Chondrocyte (in vitro differentiated cells): Measurements from ENCODE around the gene TESK2. TPM values are rescaled to one million over a fixed set of nuclear protein-coding genes. Genes with fewer than 3 reads are reported as not detected.

Experiments
- DNase-seq: peaks from one replicate; pipeline ENCODE4 v3.0.0; 2021; ENCODE audit warnings: mixed read lengths, low spot score
- H3K27ac Mint-ChIP-seq: one replicate; pipeline ENCODE4 v1.8.0; 2021; ENCODE audit warnings: mild to moderate bottlenecking, moderate library complexity, mixed read lengths; ENCODE audit not compliant: unreplicated experiment
- H3K27me3 Mint-ChIP-seq: 2 replicates; pipeline ENCODE4 v1.8.0; 2021; ENCODE audit warnings: low read depth, mixed read lengths
- H3K36me3 Mint-ChIP-seq: 2 replicates; pipeline ENCODE4 v1.8.0; 2021; ENCODE audit warnings: low read depth, mixed read lengths
- H3K4me1 Mint-ChIP-seq: 2 replicates; pipeline ENCODE4 v1.8.0; 2021; ENCODE audit warnings: low read depth, mild to moderate bottlenecking, mixed read lengths
- H3K4me3 Mint-ChIP-seq: one replicate; pipeline ENCODE4 v1.8.0; 2021; ENCODE audit warnings: mild to moderate bottlenecking, moderate library complexity, mixed read lengths; ENCODE audit not compliant: unreplicated experiment
- H3K9me3 Mint-ChIP-seq: 2 replicates; pipeline ENCODE4 v1.8.0; 2021; ENCODE audit warnings: low read depth, mixed read lengths
- total RNA-seq: library from RNA; stranded (reverse); gene quantifications from 3 replicates; pipeline ENCODE4 v1.2.1, GENCODE V29; 2021
- TF ChIP-seq, protein P1 (sequence below): fragments of 200-600 bp; sonication (generic); IDR thresholded peaks from 2 replicates; pipeline ENCODE4 v1.5.0; 2021; ENCODE audit warnings: antibody characterized with exemption, mild to moderate bottlenecking, moderate library complexity

The TESK2 gene
- total RNA-seq, 1 donor from 2014 or later = 1.6 TPM

DNA sequence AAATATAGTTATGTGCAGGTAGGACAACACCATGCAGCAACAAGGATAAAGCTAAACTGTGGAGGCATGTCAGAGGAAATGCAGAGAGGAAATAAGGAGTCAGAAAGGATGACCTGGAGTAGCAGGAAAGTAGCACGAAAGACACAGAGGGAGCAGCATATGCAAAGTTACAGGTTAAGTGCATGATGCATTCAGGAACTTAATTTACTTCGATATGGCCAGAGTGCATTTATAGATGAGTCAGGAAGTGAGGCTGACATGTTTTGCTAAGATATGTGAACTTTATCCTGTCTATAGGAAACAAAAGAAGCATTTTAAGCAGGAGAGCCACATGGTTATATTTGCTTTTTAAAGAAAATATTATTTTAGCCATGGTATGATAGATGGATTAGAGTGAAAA is 135.3 kb downstream of the TESK2 start:
- no peak for DNase-seq
- Mint-ChIP-seq H3K27me3 (no peaks in the 10 kb centered on the region), H3K9me3 (no peaks in the 10 kb centered on the region), H3K4me3 (no peak overlapping the region), H3K36me3 (no peaks in the 10 kb centered on the region), H3K27ac (no peak overlapping the region), H3K4me1 (peaks cover 6% of the 10 kb centered on the region)
- TF ChIP-seq, protein P1, sequence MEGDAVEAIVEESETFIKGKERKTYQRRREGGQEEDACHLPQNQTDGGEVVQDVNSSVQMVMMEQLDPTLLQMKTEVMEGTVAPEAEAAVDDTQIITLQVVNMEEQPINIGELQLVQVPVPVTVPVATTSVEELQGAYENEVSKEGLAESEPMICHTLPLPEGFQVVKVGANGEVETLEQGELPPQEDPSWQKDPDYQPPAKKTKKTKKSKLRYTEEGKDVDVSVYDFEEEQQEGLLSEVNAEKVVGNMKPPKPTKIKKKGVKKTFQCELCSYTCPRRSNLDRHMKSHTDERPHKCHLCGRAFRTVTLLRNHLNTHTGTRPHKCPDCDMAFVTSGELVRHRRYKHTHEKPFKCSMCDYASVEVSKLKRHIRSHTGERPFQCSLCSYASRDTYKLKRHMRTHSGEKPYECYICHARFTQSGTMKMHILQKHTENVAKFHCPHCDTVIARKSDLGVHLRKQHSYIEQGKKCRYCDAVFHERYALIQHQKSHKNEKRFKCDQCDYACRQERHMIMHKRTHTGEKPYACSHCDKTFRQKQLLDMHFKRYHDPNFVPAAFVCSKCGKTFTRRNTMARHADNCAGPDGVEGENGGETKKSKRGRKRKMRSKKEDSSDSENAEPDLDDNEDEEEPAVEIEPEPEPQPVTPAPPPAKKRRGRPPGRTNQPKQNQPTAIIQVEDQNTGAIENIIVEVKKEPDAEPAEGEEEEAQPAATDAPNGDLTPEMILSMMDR = no peak

DNA sequence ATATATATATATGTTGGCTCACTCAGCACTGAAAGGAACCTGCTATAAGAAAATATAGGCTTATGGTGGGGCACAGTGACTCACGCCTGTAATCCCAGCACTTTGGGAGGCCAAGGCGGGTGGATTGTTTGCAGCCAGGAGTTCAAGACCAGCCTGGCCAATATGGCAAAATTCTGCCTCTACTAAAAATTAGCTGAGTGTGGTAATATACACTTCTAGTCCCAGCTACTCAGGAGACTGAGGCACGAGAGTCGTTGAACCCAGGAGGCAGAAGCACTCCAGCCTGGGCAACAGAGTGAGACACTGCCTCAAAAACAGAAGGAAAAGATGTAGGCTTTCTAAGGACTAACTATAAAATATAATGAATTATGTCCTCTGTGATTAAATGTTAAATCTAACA is 136.1 kb downstream of the TESK2 start:
- no peak for DNase-seq
- TF ChIP-seq, protein P1 = no peak
- H3K36me3 Mint-ChIP-seq = no peaks in the 10 kb centered on the region
- peaks cover under 1% of the 10 kb centered on the region for H3K4me1 Mint-ChIP-seq
- H3K27ac Mint-ChIP-seq = no peak overlapping the region
- H3K9me3 Mint-ChIP-seq = no peaks in the 10 kb centered on the region
- no peaks in the 10 kb centered on the region for H3K27me3 Mint-ChIP-seq
- H3K4me3 Mint-ChIP-seq = no peak overlapping the region

GRCh38 chr1:45353685-45354084 is 137.3 kb downstream of the TESK2 start:
- Mint-ChIP-seq H3K36me3 (no peaks in the 10 kb centered on the region), H3K27ac (no peak overlapping the region), H3K27me3 (no peaks in the 10 kb centered on the region), H3K4me1 (peaks cover 5% of the 10 kb centered on the region), H3K9me3 (no peaks in the 10 kb centered on the region), H3K4me3 (no peak overlapping the region)
- TF ChIP-seq, protein P1 = no peak
- no peak for DNase-seq

GRCh38 chr1:45351508-45351907 is 139.5 kb downstream of the TESK2 start:
- H3K9me3 Mint-ChIP-seq = no peaks in the 10 kb centered on the region
- no peaks in the 10 kb centered on the region for H3K27me3 Mint-ChIP-seq
- no peak for DNase-seq
- TF ChIP-seq, protein P1 = no peak
- peaks cover 16% of the 10 kb centered on the region for H3K4me1 Mint-ChIP-seq
- no peak overlapping the region for H3K4me3 Mint-ChIP-seq
- no peak overlapping the region for H3K27ac Mint-ChIP-seq
- no peaks in the 10 kb centered on the region for H3K36me3 Mint-ChIP-seq

DNA sequence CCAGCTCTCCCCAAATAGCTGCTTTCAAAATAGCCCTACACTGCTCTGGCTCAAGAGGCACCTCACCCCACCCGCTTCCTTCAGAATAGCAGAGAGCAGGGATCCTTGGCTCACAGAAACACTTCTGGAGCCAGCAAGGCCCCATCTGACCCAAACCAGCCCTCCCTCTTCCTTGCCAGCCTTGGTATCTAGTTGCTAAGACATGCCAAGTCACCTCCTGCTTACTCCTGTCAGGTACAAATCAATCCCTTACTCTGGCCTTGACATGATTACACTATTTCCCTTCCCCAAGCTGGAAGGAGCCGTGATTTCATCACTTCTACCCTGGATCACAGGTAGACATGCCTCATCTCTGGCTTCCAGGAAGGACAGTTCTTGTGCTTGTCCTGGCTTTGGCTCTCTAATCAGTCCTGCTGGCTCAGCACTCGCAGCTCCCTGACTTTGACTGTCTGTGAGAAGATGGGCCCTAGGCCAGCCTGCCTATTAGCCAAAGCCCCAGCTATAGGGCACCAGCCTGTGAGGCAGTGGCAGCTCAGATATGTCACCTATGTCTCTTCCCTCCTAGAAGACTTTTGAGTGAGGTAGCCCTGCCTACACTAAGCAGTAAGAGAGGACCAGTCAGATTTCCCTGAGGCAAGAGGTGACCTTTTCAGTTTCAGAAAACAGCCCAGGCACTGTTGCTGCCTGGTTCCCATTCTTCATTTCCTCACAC is 141.8 kb downstream of the TESK2 start:
- H3K9me3 Mint-ChIP-seq = no peaks in the 10 kb centered on the region
- H3K4me1 Mint-ChIP-seq = peaks cover 16% of the 10 kb centered on the region
- H3K4me3 Mint-ChIP-seq = no peak overlapping the region
- H3K27ac Mint-ChIP-seq = no peak overlapping the region
- TF ChIP-seq, protein P1 = no peak
- peaks cover 4% of the 10 kb centered on the region for H3K36me3 Mint-ChIP-seq
- H3K27me3 Mint-ChIP-seq = no peaks in the 10 kb centered on the region
- DNase-seq = no peak
